Measurements from ENCODE around the gene EDC3. TPM values are rescaled to one million over a fixed set of nuclear protein-coding genes. Genes with fewer than 3 reads are reported as not detected.
A peak's percentile ranks its signal among the peaks of the same experiment; 100 is the strongest.

Gene EDC3
- total RNA-seq, 4 donors from 2014 or later: 13.0 to 52.4 (median 23.5) TPM

GRCh38 chr15:74725845-74726773 lies 30.3 kb upstream of the EDC3 start:
- Histone ChIP-seq H3K27ac (no peak overlapping the region), H3K9me3 (no peaks in the 10 kb centered on the region), H3K27me3 (peaks cover 47% of the 10 kb centered on the region), H3K36me3 (no peaks in the 10 kb centered on the region), H3K4me3 (peak overlapping the region; percentile 59), H3K4me1 (peaks cover 23% of the 10 kb centered on the region)
- TF ChIP-seq EP300 (IDR thresholded peaks at IDR 0.05): no peak
- WGBS: 2% methylated on average over 18 of the region's 86 CpGs
- DNase-seq (ENCODE audit: low spot score in 2 of 2): peak; percentile 73 to 79

DNA sequence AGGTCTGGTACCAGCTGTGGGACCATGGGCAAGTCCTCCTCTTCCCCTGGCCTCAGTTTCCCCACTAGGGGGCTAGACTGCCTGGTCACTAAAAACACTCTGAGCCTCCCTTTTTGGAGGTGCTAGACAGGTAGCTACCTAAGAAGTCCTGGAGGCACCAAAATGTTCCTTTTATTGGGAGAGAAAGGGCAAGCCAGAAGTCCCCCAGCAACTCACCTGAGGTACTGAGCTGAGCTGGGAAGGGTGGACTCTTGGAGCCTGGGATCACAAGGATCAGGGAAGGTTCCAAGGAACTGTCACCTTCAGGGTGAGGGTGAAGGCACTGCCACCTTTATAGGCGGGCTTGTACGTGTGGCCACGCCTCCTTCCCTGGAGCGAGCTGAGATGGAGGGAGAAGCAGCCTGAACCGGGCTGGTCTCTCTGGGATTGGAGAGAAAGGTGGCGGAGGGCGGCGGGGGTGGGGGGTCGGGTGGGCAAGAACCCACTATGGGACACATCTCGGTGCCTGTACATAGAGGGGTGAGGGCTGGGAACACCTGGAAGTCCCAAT lies 29.5 kb upstream of the EDC3 start, which contains the start of gene CYP1A1:
TSS of gene CYP1A1 (minus strand) at position 304 of the 550 bp plus-strand sequence. CDS start 2,431 bp downstream, outside the sequence.
- Histone ChIP-seq H3K4me3 (peak within 1 kb of the TSS; percentile 59), H3K4me1 (peaks cover 23% of the 10 kb centered on the region), H3K36me3 (no peaks in the 10 kb centered on the region), H3K27ac (no peak within 1 kb of the TSS), H3K27me3 (peaks cover 39% of the 10 kb centered on the region), H3K9me3 (no peaks in the 10 kb centered on the region)
- no peak for TF ChIP-seq EP300 (IDR thresholded peaks at IDR 0.05)
- no peak for TF ChIP-seq POLR2AphosphoS5 (IDR thresholded peaks at IDR 0.05)
- TF ChIP-seq, protein P1, sequence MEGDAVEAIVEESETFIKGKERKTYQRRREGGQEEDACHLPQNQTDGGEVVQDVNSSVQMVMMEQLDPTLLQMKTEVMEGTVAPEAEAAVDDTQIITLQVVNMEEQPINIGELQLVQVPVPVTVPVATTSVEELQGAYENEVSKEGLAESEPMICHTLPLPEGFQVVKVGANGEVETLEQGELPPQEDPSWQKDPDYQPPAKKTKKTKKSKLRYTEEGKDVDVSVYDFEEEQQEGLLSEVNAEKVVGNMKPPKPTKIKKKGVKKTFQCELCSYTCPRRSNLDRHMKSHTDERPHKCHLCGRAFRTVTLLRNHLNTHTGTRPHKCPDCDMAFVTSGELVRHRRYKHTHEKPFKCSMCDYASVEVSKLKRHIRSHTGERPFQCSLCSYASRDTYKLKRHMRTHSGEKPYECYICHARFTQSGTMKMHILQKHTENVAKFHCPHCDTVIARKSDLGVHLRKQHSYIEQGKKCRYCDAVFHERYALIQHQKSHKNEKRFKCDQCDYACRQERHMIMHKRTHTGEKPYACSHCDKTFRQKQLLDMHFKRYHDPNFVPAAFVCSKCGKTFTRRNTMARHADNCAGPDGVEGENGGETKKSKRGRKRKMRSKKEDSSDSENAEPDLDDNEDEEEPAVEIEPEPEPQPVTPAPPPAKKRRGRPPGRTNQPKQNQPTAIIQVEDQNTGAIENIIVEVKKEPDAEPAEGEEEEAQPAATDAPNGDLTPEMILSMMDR (IDR thresholded peaks at IDR 0.05): no peak
- TF ChIP-seq POLR2A (IDR thresholded peaks at IDR 0.05): no peak
- peak in 1 of 2 donors; percentile 65 for DNase-seq (ENCODE audit: low spot score in 2 of 2)
- 7% methylated on average over 8 of the region's 10 CpGs for WGBS

DNA sequence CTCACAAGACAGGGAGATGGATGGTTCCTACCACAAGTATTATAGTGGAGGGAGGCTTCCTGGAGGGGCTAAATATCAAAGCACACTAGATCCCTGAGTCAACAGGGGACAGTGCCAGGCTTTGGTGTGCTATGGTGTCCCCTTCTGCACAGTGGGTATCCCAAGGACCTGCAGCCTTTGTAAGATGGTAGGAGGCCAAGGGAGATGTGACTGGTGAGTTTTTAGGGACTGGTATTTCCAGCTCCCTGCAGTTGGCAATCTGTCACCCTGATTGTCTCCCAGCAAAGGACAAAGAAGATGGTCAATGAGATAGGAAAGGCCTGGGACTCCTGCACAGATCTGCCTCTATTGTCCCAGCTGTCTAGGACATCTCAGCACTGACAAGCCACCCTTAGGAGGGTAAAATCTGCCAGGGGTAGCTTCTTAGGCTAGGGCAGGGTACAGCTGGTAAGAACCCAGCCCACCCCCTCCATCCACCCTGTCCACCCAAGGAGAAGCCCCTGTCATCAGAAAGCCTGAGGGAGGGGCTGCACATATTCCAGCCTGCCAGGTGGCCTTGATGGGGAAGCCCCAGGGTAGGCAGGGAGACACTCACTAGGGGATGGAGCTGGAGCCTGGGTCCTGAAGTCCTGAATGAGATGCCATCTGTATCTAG lies 28.9 kb upstream of the EDC3 start:
- Histone ChIP-seq H3K36me3 (no peaks in the 10 kb centered on the region), H3K4me3 (no peak overlapping the region), H3K9me3 (no peaks in the 10 kb centered on the region), H3K4me1 (peaks cover 23% of the 10 kb centered on the region), H3K27me3 (peaks cover 33% of the 10 kb centered on the region), H3K27ac (no peak overlapping the region)
- no peak for TF ChIP-seq EP300 (IDR thresholded peaks at IDR 0.05)
- TF ChIP-seq, protein P1 (IDR thresholded peaks at IDR 0.05): no peak
- no peak for TF ChIP-seq POLR2A (IDR thresholded peaks at IDR 0.05)
- TF ChIP-seq POLR2AphosphoS5 (IDR thresholded peaks at IDR 0.05): no peak
- DNase-seq (ENCODE audit: low spot score in 2 of 2): peak; percentile 18 to 69

DNA sequence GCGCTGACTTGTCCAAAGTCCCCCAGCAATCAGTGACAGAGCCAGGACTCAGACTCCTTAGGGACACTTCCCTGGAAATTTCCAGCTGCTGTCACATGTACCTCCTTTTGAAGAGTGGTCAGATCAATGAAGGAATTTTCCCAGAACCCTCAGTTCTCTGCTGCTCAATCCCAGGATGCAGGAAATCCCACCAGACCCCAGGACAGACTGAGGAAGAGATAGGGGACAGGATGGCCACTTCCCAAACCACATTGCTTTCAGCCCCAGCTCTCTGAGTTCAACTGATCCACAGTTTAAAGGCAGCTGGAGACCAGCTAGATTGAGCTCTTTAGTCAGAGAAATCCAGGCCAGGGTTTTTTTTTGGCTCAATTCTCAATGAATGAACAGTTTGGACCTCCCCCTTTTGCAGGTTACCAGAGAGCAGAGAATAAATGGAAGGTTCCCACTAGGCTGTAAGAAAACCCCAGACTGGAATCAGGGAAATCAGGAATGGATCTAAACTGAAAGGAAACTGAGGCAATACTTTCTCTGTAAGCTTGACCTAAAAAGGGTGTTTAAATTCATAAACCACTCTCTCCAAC lies 28.0 kb upstream of the EDC3 start:
- H3K9me3 ChIP-seq: no peaks in the 10 kb centered on the region
- no peak for TF ChIP-seq POLR2AphosphoS5 (IDR thresholded peaks at IDR 0.05)
- TF ChIP-seq, protein P1 (IDR thresholded peaks at IDR 0.05): no peak
- TF ChIP-seq EP300 (IDR thresholded peaks at IDR 0.05): no peak
- no peak overlapping the region for H3K4me3 ChIP-seq
- no peak overlapping the region for H3K27ac ChIP-seq
- peaks cover 23% of the 10 kb centered on the region for H3K4me1 ChIP-seq
- H3K27me3 ChIP-seq: peaks cover 33% of the 10 kb centered on the region
- DNase-seq (ENCODE audit: low spot score in 2 of 2): no peak
- 85% methylated on average over 1 of the region's 1 CpG for WGBS
- H3K36me3 ChIP-seq: no peaks in the 10 kb centered on the region

DNA sequence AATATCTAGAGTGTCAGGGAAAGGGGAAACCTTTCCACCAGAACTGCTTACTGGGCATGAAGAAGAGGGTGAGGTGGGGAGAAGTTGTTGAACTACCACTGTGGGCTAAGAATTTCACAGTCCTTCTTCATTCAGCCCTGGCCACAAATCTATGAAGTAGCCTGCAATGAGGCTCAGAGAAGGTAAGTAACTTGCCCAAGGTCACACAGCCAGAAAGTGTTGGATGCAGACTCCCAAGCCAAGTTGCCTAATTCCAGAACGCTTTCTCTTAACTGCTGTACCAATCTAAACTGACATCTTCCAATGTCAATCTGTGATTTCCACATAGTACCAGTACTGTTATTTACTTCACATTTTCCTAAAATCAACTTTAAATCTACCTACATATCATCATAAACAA lies 27.4 kb upstream of the EDC3 start:
- H3K9me3 ChIP-seq: no peaks in the 10 kb centered on the region
- 55% methylated on average over 1 of the region's 1 CpG for WGBS
- DNase-seq (ENCODE audit: low spot score in 2 of 2): no peak
- H3K27me3 ChIP-seq: peaks cover 27% of the 10 kb centered on the region
- H3K4me1 ChIP-seq: peaks cover 23% of the 10 kb centered on the region
- no peak overlapping the region for H3K27ac ChIP-seq
- H3K36me3 ChIP-seq: no peaks in the 10 kb centered on the region
- TF ChIP-seq, protein P1 (IDR thresholded peaks at IDR 0.05): no peak
- TF ChIP-seq POLR2A (IDR thresholded peaks at IDR 0.05) (no peak), POLR2AphosphoS5 (IDR thresholded peaks at IDR 0.05) (no peak), EP300 (IDR thresholded peaks at IDR 0.05) (no peak)
- H3K4me3 ChIP-seq: no peak overlapping the region
